ENCODE measurements around the gene ABHD1. TPM values are rescaled to one million over a fixed set of nuclear protein-coding genes. Genes with fewer than 3 reads are reported as not detected.

The ABHD1 gene
- total RNA-seq, 4 donors from 2014 or later: 1.2 TPM; not detected in 3

- DNase-seq: no peak
Observed at GRCh38 chr2:27149570-27150405, 26.2 kb downstream of the ABHD1 start.

DNA sequence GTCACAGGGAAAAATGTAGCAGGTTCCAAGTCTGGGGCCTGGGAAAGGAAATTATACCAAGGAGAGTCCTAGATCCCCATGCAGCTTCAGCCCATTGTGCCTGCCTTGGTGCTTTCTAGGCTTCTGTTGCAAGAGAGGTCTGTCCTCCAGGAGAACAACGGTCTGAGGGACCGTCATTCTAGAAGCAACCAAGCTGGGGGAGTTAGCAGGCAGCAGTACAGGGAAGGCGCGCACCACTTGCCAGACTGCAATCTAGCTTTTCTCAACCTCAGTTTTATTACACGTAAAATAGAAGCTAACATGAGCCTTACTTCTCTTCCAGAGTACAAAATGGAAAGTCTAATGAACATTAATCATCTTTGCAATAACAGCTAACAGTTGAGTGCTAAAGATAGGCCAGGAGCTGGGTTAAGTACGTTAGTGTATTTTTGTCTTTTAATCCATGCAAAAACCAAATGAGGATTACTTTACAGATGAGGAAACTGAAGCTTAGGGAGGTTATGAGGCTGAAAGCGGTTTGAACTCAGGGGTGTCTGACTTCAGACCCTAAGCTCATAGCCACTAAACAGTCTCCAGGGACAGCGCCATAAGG lies 27.1 kb downstream of the ABHD1 start:
- no peaks in the 10 kb centered on the region for H3K27me3 ChIP-seq
- no peaks in the 10 kb centered on the region for H3K36me3 ChIP-seq
- peak overlapping the region; percentile 92 to 93 for H3K27ac ChIP-seq
- H3K4me3 ChIP-seq: peak overlapping the region; percentile 45 to 49
- H3K9me3 ChIP-seq: no peaks in the 10 kb centered on the region
- peaks cover 4 to 11% of the 10 kb centered on the region in 2 donors for H3K4me1 ChIP-seq
- TF ChIP-seq POLR2A (IDR thresholded peaks at IDR 0.05): no peak
- peak; percentile 53 to 67 for DNase-seq
- intact Hi-C loops (cut with DNase I; ENCODE audit: low total_unique reads): no loop called here

More at GRCh38 chr2:27149570-27150405, 26.2 kb downstream of the ABHD1 start:
- H3K4me3 ChIP-seq: peak overlapping the region; percentile 45 to 49
- H3K36me3 ChIP-seq: no peaks in the 10 kb centered on the region
- H3K4me1 ChIP-seq: peaks cover 0 to 6% of the 10 kb centered on the region in 2 donors
- H3K27ac ChIP-seq: peak overlapping the region; percentile 92 to 93
- H3K27me3 ChIP-seq: no peaks in the 10 kb centered on the region
- H3K9me3 ChIP-seq: no peaks in the 10 kb centered on the region
- TF ChIP-seq CTCF (IDR thresholded peaks at IDR 0.05): no peak
- TF ChIP-seq POLR2A (IDR thresholded peaks at IDR 0.05): no peak
- intact Hi-C loops (cut with DNase I; ENCODE audit: low total_unique reads): no loop called here

- DNase-seq: no peak
Observed at GRCh38 chr2:27152102-27152795, 28.6 kb downstream of the ABHD1 start.

DNA sequence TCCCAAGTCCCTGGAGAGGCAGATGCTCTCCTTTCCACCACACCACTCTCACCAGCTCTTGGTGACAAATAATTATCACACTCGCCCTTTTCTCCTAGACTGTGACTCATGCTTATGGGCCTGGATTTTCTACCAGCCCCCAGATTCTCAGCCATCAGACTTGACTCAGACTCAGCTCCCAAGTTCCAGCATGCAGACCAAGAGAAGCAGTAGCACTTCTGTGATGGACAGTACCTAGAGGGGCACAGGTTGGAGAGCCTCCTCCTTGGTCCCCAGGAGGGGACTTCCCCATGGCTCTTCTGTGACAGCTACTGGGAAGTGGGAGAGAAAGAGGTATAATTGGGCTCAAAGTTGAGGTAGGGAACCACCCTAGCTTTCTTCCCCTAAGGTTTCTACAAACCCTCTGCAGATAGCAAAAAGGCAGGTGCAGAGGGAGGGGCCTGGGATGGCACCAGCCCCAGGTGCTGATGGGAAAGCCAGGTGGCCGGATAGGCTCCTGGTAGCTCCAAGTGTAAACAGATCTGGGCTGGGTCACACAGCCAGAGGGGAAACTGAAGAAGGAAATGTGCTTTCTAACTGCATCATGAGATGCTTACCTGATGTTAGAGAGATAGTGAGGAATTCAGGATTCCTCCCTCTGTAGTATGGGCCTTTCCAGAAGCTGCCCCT lies 29.3 kb downstream of the ABHD1 start:
- H3K27me3 ChIP-seq: no peaks in the 10 kb centered on the region
- H3K27ac ChIP-seq: peak overlapping the region; percentile 92 to 93
- DNase-seq: no peak
- peaks cover 4 to 11% of the 10 kb centered on the region in 2 donors for H3K4me1 ChIP-seq
- H3K4me3 ChIP-seq: no peak overlapping the region
- no peaks in the 10 kb centered on the region for H3K9me3 ChIP-seq
- TF ChIP-seq POLR2A (IDR thresholded peaks at IDR 0.05) (no peak), CTCF (IDR thresholded peaks at IDR 0.05) (no peak)
- no peaks in the 10 kb centered on the region for H3K36me3 ChIP-seq
- intact Hi-C loops (cut with DNase I; ENCODE audit: low total_unique reads): no loop called here

More at GRCh38 chr2:27152102-27152795, 28.6 kb downstream of the ABHD1 start:
- Histone ChIP-seq H3K4me1 (peaks cover 4 to 11% of the 10 kb centered on the region in 2 donors), H3K27ac (peak overlapping the region; percentile 92 to 93), H3K36me3 (no peaks in the 10 kb centered on the region), H3K9me3 (no peaks in the 10 kb centered on the region), H3K4me3 (no peak overlapping the region), H3K27me3 (no peaks in the 10 kb centered on the region)
- intact Hi-C loops (cut with DNase I; ENCODE audit: low total_unique reads): no loop called here
- TF ChIP-seq CTCF (IDR thresholded peaks at IDR 0.05): no peak
- no peak for TF ChIP-seq POLR2A (IDR thresholded peaks at IDR 0.05)

GRCh38 chr2:27154488-27154887 lies 30.9 kb downstream of the ABHD1 start:
- Histone ChIP-seq H3K9me3 (no peaks in the 10 kb centered on the region), H3K27me3 (no peaks in the 10 kb centered on the region), H3K4me1 (peaks cover 4 to 11% of the 10 kb centered on the region in 2 donors), H3K27ac (peak overlapping the region; percentile 92 to 93), H3K4me3 (no peak overlapping the region), H3K36me3 (no peaks in the 10 kb centered on the region)
- peak; percentile 91 to 94 for DNase-seq
- intact Hi-C loops (cut with DNase I; ENCODE audit: low total_unique reads): no loop called here
- no peak for TF ChIP-seq POLR2A (IDR thresholded peaks at IDR 0.05)
- no peak for TF ChIP-seq CTCF (IDR thresholded peaks at IDR 0.05)
